ENCODE data around the gene UBXN11. TPM values are rescaled to one million over a fixed set of nuclear protein-coding genes. Genes with fewer than 3 reads are reported as not detected.

The UBXN11 gene
- polyA plus RNA-seq, 1 donor from 2014 or later = 18.5 TPM

DNA sequence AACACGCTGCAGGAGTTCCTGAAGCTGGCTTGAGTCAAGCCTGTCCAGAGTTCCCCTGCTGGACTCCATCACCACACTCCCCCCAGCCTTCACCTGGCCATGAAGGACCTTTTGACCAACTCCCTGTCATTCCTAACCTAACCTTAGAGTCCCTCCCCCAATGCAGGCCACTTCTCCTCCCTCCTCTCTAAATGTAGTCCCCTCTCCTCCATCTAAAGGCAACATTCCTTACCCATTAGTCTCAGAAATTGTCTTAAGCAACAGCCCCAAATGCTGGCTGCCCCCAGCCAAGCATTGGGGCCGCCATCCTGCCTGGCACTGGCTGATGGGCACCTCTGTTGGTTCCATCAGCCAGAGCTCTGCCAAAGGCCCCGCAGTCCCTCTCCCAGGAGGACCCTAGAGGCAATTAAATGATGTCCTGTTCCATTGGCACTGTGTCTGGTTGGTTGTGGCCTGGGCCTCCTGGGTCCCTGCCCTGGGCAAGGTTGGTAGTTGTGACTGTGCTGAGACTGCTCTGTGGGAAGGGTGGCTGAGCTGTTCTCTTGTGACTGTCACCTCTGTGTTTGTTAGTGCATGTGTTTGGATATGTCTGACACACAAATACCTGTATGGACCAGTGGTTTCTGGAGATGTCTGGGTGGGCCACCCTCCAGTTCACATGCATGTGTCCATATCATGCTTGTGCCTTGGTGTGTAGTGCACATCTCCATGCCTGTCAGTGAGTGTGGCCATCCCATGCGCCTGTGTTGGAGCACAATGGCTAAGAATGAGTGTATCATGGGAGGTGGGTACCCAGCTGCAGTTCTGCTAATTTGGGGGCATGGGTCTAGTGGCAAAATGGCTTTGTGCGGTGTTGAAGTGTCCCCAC, 25.1 kb downstream of the UBXN11 start:
- no peaks in the 10 kb centered on the region for H3K9me2 ChIP-seq (ENCODE audit: insufficient read depth, low read length)
- H3F3A ChIP-seq (ENCODE audit: insufficient read depth, low read length, poor library complexity, severe bottlenecking) = no peaks in the 10 kb centered on the region
- no peaks in the 10 kb centered on the region for H4K20me1 ChIP-seq (ENCODE audit: insufficient read depth)
- H3K9ac ChIP-seq (ENCODE audit: low read length) = no peak overlapping the region
- H3K79me2 ChIP-seq (replicated peaks; ENCODE audit: insufficient read depth, low read length) = peaks cover 5% of the 10 kb centered on the region
- H3K9me3 ChIP-seq (ENCODE audit: low read length) = no peaks in the 10 kb centered on the region
- peak overlapping the region; percentile 97 for H3K4me3 ChIP-seq (ENCODE audit: low read length)
- no peaks in the 10 kb centered on the region for H3K36me3 ChIP-seq (ENCODE audit: insufficient read depth, low read length)
- no peaks in the 10 kb centered on the region for H3K27me3 ChIP-seq (ENCODE audit: insufficient read depth, low read depth, low read length)
- TF ChIP-seq EP300 (conservative IDR thresholded peaks at IDR 0.05; ENCODE audit: poor library complexity, severe bottlenecking) (no peak), EZH2 (IDR thresholded peaks at IDR 0.05; ENCODE audit: borderline replicate concordance, insufficient read depth, low read length, poor library complexity, severe bottlenecking) (no peak), RAD21 (conservative IDR thresholded peaks at IDR 0.05) (no peak), POLR2AphosphoS5 (IDR thresholded peaks at IDR 0.05) (no peak), SMC3 (conservative IDR thresholded peaks at IDR 0.05; ENCODE audit: poor library complexity) (no peak), MXI1 (conservative IDR thresholded peaks at IDR 0.05; ENCODE audit: poor library complexity, severe bottlenecking) (no peak), TAF1 (IDR thresholded peaks at IDR 0.05; ENCODE audit: low read depth) (no peak)
- TF ChIP-seq, protein P1, sequence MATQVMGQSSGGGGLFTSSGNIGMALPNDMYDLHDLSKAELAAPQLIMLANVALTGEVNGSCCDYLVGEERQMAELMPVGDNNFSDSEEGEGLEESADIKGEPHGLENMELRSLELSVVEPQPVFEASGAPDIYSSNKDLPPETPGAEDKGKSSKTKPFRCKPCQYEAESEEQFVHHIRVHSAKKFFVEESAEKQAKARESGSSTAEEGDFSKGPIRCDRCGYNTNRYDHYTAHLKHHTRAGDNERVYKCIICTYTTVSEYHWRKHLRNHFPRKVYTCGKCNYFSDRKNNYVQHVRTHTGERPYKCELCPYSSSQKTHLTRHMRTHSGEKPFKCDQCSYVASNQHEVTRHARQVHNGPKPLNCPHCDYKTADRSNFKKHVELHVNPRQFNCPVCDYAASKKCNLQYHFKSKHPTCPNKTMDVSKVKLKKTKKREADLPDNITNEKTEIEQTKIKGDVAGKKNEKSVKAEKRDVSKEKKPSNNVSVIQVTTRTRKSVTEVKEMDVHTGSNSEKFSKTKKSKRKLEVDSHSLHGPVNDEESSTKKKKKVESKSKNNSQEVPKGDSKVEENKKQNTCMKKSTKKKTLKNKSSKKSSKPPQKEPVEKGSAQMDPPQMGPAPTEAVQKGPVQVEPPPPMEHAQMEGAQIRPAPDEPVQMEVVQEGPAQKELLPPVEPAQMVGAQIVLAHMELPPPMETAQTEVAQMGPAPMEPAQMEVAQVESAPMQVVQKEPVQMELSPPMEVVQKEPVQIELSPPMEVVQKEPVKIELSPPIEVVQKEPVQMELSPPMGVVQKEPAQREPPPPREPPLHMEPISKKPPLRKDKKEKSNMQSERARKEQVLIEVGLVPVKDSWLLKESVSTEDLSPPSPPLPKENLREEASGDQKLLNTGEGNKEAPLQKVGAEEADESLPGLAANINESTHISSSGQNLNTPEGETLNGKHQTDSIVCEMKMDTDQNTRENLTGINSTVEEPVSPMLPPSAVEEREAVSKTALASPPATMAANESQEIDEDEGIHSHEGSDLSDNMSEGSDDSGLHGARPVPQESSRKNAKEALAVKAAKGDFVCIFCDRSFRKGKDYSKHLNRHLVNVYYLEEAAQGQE (IDR thresholded peaks at IDR 0.05; ENCODE audit: borderline replicate concordance) = no peak
- TF ChIP-seq, protein P2, sequence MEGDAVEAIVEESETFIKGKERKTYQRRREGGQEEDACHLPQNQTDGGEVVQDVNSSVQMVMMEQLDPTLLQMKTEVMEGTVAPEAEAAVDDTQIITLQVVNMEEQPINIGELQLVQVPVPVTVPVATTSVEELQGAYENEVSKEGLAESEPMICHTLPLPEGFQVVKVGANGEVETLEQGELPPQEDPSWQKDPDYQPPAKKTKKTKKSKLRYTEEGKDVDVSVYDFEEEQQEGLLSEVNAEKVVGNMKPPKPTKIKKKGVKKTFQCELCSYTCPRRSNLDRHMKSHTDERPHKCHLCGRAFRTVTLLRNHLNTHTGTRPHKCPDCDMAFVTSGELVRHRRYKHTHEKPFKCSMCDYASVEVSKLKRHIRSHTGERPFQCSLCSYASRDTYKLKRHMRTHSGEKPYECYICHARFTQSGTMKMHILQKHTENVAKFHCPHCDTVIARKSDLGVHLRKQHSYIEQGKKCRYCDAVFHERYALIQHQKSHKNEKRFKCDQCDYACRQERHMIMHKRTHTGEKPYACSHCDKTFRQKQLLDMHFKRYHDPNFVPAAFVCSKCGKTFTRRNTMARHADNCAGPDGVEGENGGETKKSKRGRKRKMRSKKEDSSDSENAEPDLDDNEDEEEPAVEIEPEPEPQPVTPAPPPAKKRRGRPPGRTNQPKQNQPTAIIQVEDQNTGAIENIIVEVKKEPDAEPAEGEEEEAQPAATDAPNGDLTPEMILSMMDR (IDR thresholded peaks at IDR 0.05; ENCODE audit: poor library complexity, severe bottlenecking) = no peak
- H3K27ac ChIP-seq (ENCODE audit: low read length) = no peak overlapping the region
- H2AFZ ChIP-seq (ENCODE audit: low read depth, low read length) = no peak overlapping the region
- no peak overlapping the region for H3K4me2 ChIP-seq (ENCODE audit: low read length)

DNA sequence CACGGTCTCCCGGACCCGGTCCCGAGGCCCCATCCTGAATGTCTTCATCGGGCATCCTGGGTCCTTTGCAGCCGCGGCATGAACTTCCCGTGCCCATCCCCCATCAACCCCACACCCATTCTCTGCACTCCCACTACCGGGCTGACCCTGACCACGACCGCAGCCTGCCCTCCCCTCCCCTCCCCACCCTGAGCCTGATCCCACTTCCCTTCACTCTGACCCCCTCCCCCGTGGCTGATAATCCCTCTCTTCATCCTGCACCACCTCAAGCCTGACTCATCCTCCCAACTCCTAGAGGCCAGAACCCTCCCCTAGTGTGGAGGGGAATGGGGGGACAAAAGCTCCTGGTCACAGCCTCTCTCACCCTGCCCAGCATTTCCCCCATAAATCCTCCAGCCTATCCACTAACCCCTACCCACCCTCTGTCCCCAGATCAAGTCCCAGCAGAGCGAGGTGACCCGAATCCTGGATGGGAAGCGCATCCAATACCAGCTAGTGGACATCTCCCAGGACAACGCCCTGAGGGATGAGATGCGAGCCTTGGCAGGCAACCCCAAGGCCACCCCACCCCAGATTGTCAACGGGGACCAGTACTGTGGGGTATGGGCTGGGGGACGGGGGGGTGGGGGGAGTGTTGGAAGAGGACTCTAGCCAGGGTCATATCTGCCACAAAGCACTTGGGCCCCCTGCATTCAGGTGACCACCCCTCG, 25.9 kb downstream of the UBXN11 start:
- H3K4me3 ChIP-seq (ENCODE audit: low read length) = peak overlapping the region; percentile 97
- no peaks in the 10 kb centered on the region for H4K20me1 ChIP-seq (ENCODE audit: insufficient read depth)
- H3K79me2 ChIP-seq (replicated peaks; ENCODE audit: insufficient read depth, low read length) = peaks cover 5% of the 10 kb centered on the region
- no peaks in the 10 kb centered on the region for H3K9me2 ChIP-seq (ENCODE audit: insufficient read depth, low read length)
- H2AFZ ChIP-seq (ENCODE audit: low read depth, low read length) = peak overlapping the region; percentile 42
- peak overlapping the region; percentile 48 for H3K4me2 ChIP-seq (ENCODE audit: low read length)
- H3K36me3 ChIP-seq (ENCODE audit: insufficient read depth, low read length) = no peaks in the 10 kb centered on the region
- H3K27ac ChIP-seq (ENCODE audit: low read length) = no peak overlapping the region
- TF ChIP-seq SMC3 (conservative IDR thresholded peaks at IDR 0.05; ENCODE audit: poor library complexity) (no peak), POLR2AphosphoS5 (IDR thresholded peaks at IDR 0.05) (no peak), TAF1 (IDR thresholded peaks at IDR 0.05; ENCODE audit: low read depth) (no peak), EZH2 (IDR thresholded peaks at IDR 0.05; ENCODE audit: borderline replicate concordance, insufficient read depth, low read length, poor library complexity, severe bottlenecking) (no peak), MXI1 (conservative IDR thresholded peaks at IDR 0.05; ENCODE audit: poor library complexity, severe bottlenecking) (no peak), RAD21 (conservative IDR thresholded peaks at IDR 0.05) (no peak), EP300 (conservative IDR thresholded peaks at IDR 0.05; ENCODE audit: poor library complexity, severe bottlenecking) (no peak)
- TF ChIP-seq, protein P2 (IDR thresholded peaks at IDR 0.05; ENCODE audit: poor library complexity, severe bottlenecking) = no peak
- TF ChIP-seq, protein P1 (IDR thresholded peaks at IDR 0.05; ENCODE audit: borderline replicate concordance) = no peak
- H3K9ac ChIP-seq (ENCODE audit: low read length) = peak overlapping the region; percentile 65
- no peaks in the 10 kb centered on the region for H3K9me3 ChIP-seq (ENCODE audit: low read length)
- no peaks in the 10 kb centered on the region for H3F3A ChIP-seq (ENCODE audit: insufficient read depth, low read length, poor library complexity, severe bottlenecking)
- no peaks in the 10 kb centered on the region for H3K27me3 ChIP-seq (ENCODE audit: insufficient read depth, low read depth, low read length)

Data from neural cell (in vitro differentiated cells).